ENCODE data around the gene PDE2A.

The PDE2A gene

DNA sequence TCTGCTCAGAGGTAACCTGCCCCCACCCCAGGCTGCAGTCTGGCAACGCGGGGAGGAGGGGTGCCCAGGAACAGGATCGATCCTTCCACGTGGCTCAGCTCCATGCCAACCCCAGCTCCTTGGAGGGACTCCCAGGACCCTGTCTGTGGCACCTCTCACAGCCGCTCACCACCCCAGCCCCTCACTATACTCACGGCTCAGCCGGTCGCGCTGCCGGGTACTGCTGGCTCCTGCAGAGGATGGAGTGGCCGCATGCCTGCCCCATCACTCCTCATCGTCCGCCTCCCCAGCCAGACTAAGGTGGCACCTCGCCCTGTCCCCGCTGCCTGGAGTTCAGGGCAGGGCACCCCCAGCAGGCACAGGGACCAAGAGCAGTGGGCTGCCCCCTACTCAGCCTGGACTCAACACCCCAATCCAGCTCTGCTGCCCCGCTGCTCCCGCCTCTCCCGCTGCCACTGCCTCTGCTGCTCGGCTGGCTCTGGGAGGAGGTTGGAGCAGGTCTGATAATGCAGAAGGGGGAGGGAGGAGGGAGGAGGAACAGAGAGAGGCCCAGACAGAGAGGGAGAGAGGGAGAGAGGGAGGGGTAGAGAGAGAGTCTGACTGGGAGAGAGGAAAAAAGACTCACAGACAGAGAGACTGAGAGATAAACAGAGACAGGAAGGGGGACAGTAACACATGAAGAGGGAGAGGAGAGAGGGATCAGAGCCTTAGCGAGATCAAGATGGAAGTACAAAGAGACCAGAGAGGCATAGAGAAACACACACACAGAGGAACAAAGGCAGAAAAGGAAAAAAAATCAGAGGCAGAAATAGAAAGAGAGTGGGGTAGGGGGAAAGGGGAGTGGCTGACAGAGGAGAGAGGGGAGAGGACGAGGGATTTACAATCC, at the start of gene PDE2A:
Gene PDE2A (minus strand): TSS at position 480 of the 886 bp plus-strand sequence. CDS start 215 bp downstream, at position 265.
- DNase-seq = no peak

DNA sequence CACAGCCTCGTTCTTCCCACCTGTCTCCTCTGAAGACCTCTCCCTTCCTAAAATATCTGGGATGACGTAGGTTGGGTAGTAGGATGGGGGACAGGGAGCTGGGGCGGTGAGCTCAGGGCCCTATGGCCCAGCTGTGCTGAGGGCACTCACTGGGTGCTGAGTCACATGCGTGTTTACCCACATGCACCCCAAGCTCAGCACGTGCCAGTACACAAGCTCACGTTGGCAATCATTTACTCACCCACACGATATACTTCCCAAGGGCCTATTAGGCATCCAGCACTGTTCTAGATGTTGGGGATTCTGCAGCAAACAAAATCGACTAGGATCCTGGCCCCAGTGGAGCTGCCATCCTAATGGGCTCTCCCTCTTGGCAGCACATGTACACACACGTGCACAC, 49.3 kb upstream of the PDE2A start:
- DNase-seq = no peak

DNA sequence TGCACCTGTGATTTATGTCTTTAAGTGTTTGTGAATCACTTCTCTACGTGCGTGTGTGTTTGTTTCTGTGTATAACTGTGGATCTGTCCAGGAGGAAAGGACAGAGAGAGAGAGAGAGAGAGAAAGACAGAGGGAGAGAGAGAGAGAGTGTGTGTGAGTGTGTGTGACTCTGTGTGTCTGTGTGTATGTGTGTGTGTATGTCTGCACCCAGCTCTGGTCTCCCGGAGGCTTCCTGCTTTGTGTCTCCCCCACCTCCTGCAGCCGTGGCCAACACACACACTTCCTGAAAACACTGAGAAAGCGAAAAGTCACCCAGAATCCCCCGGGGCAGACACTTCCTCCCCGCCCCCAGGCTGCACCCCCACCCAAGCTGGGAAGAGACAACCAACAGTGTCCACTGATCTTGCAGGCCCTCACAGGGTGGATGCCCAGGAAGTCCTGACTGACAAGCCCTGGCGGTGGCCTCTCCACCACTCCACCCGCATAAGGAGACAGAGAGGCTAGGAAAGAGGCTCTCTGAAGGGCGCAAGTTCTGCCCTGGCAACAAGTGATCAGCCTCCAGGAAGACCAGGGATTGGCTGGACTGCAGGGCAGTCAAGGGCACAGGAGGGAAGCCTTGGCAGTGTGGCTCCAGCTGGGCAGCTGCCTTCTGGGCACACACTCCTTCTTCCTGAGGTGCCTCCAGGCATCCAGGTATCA, 48.0 kb upstream of the PDE2A start:
- peak; percentile 55 for DNase-seq

DNA sequence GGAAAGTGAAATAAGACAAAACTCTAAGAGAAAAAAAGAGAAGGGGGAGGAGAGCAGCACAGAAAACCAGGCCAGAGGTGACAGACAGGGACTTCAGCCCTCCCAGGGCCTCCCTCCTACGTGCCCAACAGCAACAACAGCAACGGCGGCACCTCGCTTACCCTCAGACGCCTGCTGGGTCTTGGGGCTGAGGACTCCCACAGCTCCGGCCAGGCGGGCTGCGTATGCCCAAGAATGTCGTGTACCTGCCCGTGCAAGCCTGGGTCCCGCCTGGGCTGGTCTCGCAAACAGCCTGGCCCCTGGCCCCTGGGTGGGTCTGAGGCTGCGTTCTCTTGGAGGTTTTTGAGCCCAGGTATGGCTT, 47.4 kb upstream of the PDE2A start:
- no peak for DNase-seq

DNA sequence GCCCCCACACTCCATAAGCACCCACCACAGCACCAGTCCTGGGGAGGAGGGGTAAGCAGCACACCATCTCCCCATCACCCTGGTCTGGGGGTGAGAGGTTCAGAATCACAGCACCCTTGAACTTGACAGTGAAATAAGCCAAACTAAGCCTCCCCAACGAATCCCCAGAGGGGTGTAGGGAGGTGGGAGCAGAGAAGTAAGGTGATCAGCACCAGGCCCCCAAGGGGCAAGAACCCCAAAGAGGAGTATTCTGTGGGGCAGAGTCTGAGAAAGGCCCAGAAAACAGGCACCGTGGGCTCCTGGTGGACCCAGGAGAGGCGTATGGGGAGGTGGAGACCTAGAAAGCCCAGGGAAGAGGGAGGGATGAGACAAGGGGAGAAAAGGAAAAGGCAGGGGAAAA, 47.1 kb upstream of the PDE2A start:
- DNase-seq = no peak

DNA sequence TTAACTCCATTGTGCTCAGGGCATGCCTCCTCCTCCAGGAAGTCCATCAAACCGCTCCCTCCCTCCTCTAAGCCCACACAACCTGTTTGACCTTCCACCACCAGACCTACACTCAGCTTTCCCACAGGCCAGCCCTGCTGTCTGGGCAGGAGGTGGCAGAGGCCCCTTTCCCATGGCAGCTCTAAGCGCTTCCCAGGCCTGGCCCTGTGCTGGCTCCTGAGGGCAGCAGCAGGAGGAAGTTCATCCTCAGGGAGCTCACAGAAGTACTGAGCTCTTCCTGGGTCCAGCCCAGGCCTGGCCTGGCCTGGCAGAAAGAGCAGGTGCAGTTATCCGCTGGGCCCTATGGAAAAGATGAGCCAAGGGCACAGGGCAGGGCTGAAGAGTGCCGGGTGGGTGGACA, 46.6 kb upstream of the PDE2A start:
- DNase-seq = no peak

DNA sequence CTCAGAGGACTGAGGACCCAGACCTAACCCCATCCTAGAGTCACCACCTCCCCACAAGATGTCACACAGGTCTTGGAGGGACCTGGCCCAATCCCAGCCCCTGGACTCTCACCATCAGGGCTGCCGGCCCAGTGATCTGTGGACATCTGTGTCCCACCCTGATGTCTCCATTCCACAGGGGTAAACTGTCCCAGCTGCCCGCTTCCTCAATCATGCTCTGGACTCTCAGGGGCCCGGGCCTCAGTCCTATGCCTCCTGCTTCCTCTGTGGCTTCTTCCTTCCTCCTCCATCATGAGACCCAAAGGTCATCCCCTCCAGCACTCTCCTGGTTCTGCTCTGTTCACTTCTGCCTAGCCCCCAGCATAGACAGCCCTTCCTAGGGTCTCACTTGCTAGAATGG, 45.8 kb upstream of the PDE2A start:
- DNase-seq = no peak

DNA sequence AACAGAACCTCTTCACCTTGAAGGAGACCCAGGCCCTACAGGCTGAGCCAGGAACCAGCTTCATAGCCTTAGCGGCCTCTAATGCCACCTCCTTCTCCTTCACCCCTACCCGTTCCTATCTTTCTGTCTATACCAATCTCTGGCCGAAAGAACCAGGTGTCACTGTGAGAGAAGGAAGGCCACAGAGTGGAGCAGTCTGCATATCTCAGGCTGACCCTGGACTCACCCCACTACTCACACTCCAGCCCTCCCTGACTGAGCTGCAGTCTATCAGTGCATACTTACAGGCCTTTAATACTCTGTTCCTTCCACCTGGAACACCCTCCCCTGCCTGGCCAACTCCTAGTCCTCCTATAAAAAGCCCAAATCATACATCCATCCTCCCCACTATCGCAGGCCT, 45.3 kb upstream of the PDE2A start:
- DNase-seq = no peak

DNA sequence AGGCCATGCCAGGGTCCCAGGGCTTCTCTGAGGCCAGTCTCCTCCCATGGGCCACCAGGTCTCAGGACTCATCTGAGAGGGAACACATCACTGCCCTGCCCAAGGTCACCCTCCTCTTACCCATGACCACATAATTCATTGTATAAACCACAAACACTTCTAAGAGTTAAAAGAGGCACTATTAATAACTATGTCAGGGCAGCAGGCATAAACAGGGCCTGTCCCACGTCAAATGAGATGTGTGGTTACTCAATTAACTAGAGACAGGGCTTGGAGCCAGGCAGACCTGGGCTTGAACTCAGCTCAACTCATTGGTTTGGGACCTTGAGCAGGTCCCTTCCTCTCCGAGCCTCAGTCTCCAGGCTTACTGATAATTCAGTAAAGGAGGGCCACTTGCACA, 44.9 kb upstream of the PDE2A start:
- DNase-seq = no peak

DNA sequence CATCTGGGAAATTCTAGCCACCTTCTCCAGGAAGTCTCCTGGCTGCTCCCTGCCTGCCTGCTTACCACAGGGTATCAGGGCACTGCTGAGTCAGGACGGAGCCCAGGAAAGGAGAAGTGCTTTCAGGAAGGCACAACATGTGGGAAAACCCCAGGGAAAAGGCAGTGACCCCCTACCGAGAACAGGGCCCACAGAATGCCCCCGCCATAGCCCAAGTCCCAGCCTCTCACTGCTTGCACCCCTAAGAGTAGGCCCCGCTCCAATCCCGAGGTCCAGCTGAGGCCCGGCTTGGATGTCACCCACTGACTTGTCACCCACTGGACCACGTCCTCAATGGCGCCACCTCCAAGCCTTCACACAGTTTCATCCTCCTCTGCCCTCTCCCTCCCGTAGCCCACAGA, 43.9 kb upstream of the PDE2A start:
- DNase-seq = no peak

DNA sequence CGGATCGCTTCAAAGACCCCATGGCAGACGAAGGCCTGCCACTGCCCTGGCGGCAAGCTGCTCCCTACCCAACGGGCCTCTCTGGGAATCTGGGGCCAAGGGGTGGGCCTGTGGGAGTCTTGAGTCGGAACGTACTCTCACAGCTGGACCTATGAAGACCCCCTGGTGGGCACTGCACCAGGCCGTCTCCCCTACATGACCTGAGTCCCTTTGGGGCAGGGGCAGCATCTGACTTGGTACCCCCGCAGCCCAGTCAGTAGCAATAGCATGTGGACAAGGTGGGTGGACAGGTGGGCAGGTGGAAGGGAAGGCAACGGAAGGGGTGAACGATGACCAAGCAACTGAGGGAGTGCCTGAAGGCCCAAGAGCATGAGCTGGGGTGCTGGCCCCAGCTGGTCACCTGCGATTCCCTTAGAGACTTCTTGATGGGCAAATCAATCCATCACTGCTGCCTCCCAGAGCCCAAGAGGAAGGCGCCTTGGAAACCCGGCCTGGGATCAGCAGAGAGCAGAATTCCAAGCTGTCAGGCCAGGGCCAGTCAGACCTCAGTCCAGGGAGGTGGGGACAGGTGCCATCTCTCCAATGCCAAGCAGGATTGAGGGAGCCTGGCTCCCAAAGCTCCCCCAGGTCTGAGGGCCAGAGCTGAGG, 42.7 kb upstream of the PDE2A start:
- no peak for DNase-seq

DNA sequence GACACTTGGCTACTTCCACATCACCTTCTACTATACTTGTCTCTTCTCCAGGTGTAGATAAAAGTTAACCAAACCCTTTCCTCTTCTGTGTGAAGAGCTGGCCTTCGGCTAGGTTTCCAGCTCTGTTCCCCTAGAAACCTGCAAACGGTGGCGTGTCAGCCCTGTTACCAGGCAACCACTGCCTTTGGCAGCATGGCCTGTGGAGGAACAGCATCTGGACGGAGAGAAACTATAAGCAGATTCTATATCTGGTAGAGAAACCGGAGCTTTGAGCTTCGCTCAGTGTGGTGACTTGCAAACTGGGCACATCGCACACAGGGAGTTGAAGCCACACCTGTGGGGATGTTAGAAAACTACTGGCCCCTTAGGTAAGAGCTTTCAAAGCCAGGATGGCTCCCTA, 42.1 kb upstream of the PDE2A start:
- no peak for DNase-seq

DNA sequence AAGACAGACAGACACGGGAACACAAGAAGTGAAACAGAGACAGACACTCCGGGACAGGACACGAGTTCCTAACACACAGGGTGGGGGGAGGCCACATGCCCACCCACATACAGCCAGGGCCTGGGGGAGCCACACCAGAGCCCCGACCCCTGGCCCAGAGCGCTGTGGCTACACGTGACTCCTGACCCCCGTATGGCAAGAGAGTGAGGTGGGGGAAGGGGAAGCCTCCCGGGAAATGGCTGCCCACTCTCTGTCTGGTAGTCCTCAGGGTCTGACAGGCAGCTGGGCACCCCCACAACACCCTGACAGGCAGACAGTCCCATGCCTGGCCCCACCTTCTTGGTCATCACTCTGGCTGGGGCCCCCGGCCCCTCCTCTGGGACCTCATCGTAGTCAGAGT, 38.6 kb upstream of the PDE2A start:
- no peak for DNase-seq

DNA sequence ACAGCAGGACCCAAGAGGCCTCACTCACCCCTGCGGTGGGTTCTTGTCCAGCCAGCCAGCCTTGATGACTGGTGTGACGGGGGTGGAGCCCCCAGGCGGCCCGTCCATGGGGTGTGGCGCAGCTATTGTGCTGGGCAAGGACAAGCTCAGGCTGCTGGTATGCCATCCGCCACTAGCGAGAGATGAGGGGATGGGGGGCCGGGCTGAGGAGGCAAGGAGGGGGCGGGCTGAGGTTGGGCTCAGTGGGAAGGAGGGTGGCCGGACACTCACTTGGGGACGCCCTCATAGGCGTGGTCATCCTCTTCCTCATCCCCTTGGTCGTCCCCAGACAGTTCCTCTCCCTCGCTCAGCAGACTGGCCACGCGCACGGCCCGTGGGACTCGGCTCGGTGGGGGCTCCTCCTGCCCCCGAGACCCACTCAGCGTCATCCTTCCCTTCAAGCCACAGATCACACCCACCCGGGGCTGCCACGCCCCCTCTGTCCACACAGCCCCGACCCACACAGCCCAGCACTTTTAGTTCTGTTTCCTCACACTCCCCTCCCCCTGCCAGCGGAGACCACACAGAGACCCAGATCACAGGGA, 38.0 kb upstream of the PDE2A start:
- DNase-seq = no peak

DNA sequence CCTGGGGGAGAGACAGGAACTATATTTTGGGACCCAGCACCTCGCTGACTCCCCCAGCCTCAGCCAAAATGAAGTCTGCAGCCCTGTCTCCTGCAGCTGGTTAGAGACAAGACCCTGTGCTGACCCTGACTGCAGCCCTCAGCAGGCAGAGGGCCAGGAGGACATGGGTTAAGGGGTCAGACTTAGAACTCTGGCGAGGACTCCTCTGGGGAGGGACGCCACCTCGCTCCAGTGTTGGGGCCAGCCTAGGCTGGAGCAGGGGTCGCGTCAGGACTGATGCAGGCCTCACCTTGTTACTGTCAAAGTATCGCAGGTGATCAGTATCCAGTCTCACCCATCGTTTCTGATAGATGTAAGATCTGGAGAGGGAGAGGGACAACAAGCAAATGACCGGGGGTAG, 36.9 kb upstream of the PDE2A start:
- DNase-seq = no peak

DNA sequence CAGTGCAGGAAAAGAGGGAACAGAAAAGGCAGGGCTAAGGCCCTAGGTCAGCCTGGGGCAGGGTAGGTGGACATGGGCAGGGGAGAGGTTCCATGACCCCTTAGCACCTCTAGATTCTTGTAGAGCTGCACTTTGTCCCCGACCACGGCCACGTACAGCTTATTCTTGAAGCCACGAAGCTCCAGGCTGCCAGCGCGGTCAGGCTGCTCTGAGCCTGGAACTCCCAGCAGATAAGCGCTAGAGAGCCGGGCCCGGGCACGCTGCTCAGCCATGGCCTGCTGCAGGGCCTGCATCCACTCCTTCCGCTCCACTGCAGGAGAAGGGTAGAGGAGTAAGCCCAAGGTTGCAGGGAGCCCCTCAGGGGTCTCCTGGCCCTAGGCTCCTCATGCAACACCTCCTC, 36.1 kb upstream of the PDE2A start:
- no peak for DNase-seq

DNA sequence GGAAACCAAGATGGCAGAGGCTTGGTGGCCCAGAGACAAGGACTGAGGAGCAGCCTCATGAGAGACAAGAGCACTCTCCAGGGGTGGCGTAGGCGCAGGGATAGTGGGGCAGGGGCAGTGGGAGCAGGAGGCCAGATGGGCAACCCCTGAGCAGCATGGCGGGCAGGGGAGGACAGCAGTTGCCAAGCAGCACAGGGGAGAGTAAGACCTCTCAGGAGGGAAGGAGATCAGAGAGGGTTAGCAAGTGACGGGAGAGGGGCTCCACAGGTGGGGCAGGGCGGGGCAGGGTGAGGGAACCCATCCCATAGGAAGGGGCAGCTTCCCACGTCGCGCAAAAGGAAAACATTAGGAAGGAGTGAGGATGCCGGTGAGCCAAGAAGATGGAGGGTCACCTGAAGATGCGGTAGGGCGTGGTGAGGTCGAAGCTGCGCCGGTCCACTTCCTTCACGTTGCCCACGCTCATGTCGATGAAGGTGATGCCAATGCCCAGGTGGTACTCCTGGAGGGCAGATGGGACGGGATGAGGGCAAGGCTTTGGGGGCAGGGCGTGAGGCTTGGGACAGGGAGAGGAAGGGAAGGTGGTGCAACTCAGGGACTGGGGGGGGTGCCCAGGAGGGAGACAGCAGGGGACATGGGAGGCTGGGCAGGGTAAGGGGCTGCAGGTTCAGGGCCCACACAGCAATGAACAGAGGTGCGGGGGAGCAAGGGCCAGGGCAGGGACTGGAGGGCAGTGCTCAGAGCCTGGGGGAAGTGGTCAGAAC, 35.4 kb upstream of the PDE2A start:
- no peak for DNase-seq

DNA sequence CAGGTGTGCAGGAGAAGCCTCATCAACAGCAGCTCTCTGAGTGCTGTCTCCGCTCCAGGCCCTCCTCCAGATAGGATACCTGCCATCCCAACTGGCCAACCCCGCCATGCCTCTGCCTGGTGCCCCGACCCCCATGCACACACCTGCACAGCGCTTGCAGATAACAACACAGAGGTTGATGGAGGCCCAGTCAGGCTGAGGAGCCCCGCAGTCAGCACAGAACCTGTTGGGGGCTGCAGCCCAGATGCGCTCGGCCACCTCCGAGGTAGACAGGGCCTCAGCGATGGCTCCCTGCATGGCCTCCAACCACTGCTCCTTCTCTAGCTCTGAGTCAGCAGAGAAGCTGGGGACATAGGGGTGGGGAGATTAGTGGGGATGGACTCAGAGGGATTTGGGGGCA, 32.8 kb upstream of the PDE2A start:
- DNase-seq = no peak

DNA sequence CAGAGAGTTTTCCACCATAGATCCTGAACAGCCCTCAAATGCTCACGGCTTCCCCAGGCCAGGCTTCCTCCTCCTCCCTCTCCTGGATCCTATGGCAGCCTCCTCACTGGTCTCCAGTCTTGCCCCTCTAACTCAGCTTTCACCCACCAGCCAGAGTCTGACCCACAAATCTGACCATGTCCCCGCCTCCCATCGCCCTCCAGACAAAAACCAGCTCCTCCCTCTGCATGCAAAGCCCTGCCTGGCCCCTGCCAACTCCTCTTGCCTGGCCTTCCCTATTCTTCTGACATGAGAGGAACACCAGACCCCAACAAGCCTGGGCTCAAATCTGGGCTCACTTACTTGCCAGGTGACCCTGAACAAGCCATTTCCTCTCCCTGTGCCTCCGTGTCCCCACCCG, 32.4 kb upstream of the PDE2A start:
- DNase-seq = no peak

DNA sequence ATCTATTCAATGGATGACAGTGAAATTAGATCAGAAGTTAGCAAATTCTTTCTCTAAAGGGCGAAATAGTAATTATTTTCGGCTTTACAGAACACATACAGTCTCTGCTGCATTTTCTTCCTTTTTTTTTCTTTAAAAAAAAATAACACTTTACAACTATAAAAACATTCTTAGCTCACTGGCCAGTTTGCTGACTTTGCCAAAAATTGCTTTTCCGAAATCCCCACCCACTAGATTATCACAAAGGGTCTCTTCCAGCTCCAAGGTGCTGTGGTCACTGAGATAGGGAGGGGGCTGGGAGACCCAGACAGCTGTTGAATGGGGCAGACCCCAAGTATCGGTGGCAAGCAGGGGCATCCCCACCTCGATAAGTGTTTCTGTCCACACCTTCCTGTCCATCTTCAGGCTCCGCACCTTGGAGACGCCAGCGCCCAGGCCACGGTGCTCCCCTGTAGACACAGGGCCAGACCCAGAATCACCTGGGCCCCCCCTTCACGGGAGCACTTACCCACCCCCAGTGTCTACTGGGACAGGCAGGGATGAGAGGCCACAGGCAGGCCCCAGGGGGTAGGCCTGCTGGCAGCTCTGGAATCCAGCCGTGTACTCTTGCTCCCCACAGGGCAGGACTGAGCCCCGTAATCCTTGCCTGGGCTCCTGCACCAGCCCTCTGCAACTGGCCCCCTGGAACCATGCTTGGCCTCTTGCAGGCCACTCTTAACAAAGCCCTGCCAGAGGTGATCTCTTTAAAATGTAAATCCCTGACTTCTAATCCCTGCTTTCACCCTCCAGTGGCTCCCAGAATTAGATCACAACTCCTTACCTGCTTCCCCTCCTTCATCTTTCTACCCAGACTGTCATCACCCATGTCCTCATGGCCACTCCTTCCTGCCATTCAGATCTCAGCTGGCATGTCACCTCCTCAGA, 31.5 kb upstream of the PDE2A start:
- no peak for DNase-seq

DNA sequence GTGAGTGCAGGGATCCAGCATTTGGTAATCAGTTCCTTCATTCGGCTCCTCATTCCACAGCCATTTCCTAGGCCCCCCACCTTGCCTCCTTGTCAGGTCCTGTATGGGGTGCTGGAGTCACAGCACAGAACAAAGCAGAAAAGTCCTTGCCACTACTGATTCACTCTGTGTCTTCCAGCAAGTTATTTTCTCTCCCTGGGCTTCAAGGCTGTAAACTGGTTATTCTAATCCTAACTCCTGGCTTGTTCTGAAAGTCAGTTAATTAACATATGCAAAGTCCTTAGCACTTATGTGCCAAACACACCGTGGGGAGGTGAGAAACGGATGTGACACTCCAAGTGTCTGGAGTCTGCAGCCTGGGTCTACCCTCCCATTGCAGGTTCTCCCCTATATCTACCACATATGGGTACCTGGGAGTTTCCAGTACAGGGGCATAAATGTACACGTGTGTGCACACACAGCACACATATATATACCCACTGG, 30.6 kb upstream of the PDE2A start:
- DNase-seq = no peak
